ENCODE measurements around the gene TDRD9. TPM values are rescaled to one million over a fixed set of nuclear protein-coding genes. Genes with fewer than 3 reads are reported as not detected.

The TDRD9 gene
- total RNA-seq, 1 donor from 2014 or later: not detected

DNA sequence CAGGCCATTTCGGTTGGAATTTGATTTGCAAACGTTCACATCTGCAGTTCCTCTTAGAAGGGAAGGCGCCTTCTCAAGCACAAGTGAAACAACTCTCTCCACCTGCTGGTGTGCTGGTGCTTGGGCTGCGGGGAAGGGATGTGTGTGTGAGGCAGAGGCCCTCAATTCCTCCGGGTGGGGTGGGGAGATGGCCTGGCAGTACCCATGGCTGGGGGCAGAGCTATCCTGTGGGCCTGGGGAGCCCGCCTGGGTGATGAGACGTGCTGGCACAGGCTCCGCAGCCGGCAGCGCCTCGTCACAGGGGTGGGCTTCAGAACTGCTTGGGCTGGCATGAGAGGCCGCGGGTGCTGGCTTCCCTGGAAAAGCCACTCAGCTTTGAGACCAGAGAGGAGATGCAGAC, 28.9 kb upstream of the TDRD9 start:
- Mint-ChIP-seq H3K4me1 (ENCODE audit: low read depth) (peaks cover 4% of the 10 kb centered on the region), H3K27ac (no peak overlapping the region), H3K36me3 (ENCODE audit: insufficient read depth) (no peaks in the 10 kb centered on the region), H3K4me3 (ENCODE audit: low read depth) (no peak overlapping the region), H3K9me3 (ENCODE audit: low read depth) (peaks cover 4% of the 10 kb centered on the region), H3K27me3 (no peaks in the 10 kb centered on the region)
- TF ChIP-seq, protein P1, sequence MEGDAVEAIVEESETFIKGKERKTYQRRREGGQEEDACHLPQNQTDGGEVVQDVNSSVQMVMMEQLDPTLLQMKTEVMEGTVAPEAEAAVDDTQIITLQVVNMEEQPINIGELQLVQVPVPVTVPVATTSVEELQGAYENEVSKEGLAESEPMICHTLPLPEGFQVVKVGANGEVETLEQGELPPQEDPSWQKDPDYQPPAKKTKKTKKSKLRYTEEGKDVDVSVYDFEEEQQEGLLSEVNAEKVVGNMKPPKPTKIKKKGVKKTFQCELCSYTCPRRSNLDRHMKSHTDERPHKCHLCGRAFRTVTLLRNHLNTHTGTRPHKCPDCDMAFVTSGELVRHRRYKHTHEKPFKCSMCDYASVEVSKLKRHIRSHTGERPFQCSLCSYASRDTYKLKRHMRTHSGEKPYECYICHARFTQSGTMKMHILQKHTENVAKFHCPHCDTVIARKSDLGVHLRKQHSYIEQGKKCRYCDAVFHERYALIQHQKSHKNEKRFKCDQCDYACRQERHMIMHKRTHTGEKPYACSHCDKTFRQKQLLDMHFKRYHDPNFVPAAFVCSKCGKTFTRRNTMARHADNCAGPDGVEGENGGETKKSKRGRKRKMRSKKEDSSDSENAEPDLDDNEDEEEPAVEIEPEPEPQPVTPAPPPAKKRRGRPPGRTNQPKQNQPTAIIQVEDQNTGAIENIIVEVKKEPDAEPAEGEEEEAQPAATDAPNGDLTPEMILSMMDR (IDR thresholded peaks at IDR 0.05; ENCODE audit: unreplicated experiment): no peak
- DNase-seq (ENCODE audit: low spot score, unreplicated experiment): no peak

DNA sequence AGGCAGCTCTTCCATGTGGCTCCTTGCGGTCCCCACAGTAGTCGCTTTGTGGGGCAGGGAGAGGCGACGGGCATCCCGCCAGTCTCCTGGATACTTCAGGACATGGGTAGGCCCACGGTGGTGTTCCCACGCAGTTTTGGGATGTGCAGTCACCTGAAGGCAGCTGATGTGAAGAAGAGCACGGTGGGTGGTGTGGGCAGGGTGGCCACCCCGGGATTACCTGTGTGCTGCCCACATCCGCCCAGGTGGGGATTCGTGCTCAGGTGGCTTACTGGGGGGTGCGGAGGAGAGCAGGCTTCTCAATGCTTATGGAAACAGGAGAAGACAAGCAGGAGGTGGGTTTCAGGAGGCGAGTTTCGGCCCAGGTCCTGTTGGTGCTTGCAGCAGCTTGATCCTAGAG, 28.4 kb upstream of the TDRD9 start:
- Mint-ChIP-seq H3K4me3 (ENCODE audit: low read depth) (no peak overlapping the region), H3K4me1 (ENCODE audit: low read depth) (peaks cover 4% of the 10 kb centered on the region), H3K36me3 (ENCODE audit: insufficient read depth) (no peaks in the 10 kb centered on the region), H3K27me3 (no peaks in the 10 kb centered on the region), H3K27ac (no peak overlapping the region), H3K9me3 (ENCODE audit: low read depth) (peaks cover 4% of the 10 kb centered on the region)
- DNase-seq (ENCODE audit: low spot score, unreplicated experiment): no peak
- TF ChIP-seq, protein P1 (IDR thresholded peaks at IDR 0.05; ENCODE audit: unreplicated experiment): no peak

DNA sequence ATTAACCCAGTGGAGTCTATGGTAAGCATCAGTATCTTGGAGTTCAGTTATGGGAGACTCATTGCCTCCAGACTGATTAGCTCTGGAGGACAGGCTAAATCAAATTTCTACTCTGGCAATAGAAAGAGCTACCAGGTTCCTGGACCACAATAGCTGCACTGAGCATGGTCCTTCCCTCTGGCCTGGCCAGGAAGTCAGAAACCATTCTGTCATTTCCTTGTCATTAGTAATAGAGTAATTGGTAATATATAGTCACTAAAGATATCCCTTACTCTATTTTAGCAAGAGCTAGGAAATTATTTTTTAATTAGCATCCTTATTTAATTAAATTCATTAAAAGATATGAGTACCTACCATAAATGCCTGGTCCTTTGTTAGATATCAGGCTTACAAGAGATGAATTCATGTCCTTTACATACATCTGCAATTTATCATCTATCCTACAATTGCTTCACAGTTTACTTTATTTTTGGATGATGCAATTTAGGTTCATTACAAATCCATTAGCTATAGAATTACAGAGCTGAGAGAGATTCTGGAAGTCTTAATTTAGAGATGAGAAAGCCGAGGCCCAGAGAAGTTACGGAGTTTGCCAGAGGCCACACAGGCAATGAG, 23.7 kb upstream of the TDRD9 start:
- H3K27ac Mint-ChIP-seq: no peak overlapping the region
- no peak overlapping the region for H3K4me3 Mint-ChIP-seq (ENCODE audit: low read depth)
- H3K36me3 Mint-ChIP-seq (ENCODE audit: insufficient read depth): peaks cover 1% of the 10 kb centered on the region
- no peaks in the 10 kb centered on the region for H3K9me3 Mint-ChIP-seq (ENCODE audit: low read depth)
- TF ChIP-seq, protein P1 (IDR thresholded peaks at IDR 0.05; ENCODE audit: unreplicated experiment): no peak
- H3K27me3 Mint-ChIP-seq: no peaks in the 10 kb centered on the region
- no peak for DNase-seq (ENCODE audit: low spot score, unreplicated experiment)
- H3K4me1 Mint-ChIP-seq (ENCODE audit: low read depth): no peaks in the 10 kb centered on the region

DNA sequence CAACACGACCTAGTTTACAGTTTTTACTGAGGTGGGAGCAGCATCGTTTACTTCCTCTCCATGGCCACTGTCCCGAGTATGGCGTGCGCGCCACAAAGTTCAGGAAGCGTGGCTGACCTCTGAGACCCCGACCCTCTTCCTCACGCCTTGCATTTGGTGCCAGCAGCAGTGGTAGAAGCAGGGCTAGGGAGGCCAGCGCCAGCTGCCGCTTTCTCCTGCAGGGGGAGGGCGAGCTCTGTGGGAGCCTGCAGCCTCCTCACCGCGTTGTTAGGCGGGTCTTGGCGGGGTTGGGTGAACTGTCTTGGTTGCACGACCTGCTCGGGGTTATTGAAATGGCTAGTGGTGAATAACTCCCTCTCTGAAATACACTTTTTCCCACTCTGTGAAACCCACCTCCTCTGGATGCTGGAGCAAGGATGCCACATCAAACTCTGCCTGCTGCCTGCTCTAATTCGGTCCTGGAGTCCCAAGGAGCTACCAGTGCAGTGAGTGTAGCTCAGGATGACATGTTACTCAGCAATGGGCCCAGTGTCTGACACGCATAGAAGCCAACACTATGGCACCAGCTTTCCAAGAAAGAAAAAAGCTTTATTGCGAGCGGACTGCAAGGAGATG, 22.3 kb upstream of the TDRD9 start:
- Mint-ChIP-seq H3K9me3 (ENCODE audit: low read depth) (no peaks in the 10 kb centered on the region), H3K4me3 (ENCODE audit: low read depth) (no peak overlapping the region), H3K36me3 (ENCODE audit: insufficient read depth) (peaks cover 1% of the 10 kb centered on the region), H3K4me1 (ENCODE audit: low read depth) (peaks cover 2% of the 10 kb centered on the region), H3K27ac (no peak overlapping the region), H3K27me3 (no peaks in the 10 kb centered on the region)
- DNase-seq (ENCODE audit: low spot score, unreplicated experiment): no peak
- TF ChIP-seq, protein P1 (IDR thresholded peaks at IDR 0.05; ENCODE audit: unreplicated experiment): peak; percentile 18

DNA sequence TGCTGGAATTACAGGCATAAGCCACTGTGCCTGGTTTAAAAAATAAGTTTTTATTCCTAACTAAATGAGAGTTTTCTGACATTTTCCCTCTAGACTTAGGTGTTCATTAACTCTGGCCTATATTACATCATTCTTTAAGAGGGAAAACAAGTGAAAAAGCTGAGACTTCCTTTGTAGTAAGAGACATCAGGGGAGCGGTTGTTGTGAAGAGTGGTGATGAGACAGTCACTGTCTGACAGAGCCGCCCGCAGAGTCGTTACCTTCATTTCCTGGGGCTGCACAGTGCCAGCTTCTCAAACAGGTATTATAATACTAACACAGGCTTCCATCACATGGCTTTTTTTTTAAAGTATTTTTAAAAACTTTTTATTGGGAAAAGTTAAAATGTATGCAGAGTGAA, 19.7 kb upstream of the TDRD9 start:
- TF ChIP-seq, protein P1 (IDR thresholded peaks at IDR 0.05; ENCODE audit: unreplicated experiment): no peak
- no peak for DNase-seq (ENCODE audit: low spot score, unreplicated experiment)
- Mint-ChIP-seq H3K27me3 (no peaks in the 10 kb centered on the region), H3K4me1 (ENCODE audit: low read depth) (peaks cover 2% of the 10 kb centered on the region), H3K9me3 (ENCODE audit: low read depth) (no peaks in the 10 kb centered on the region), H3K36me3 (ENCODE audit: insufficient read depth) (peaks cover 2% of the 10 kb centered on the region), H3K4me3 (ENCODE audit: low read depth) (no peak overlapping the region), H3K27ac (no peak overlapping the region)
